ENCODE measurements around the gene CPAMD8. TPM values are rescaled to one million over a fixed set of nuclear protein-coding genes. Genes with fewer than 3 reads are reported as not detected.

Gene CPAMD8
- total RNA-seq, 1 experiment from 2014 or later, result 0.20 TPM

DNA sequence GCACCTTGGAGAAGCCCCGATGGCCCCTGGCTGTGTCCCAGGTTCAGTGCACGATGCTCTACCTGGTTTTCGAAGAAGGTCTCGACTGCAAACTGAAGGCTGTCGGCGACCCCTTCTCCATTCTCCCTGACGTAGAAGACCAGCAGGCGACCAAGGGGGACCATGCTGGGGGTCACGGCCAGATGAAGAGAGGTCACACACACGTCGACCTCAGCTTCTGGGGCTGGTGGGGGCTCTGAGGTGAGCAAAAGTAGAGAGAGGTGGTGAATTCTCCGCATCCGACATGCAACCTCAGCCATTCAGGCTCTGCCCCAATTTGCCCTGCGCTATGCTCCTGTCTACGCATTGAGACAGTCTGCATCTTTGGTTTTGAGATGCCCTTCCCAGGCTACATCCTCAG, 49.3 kb downstream of the CPAMD8 start:
- Histone ChIP-seq H3K27me3 (ENCODE audit: insufficient read depth, low read length) (peaks cover 10% of the 10 kb centered on the region), H4K20me1 (ENCODE audit: insufficient read depth) (no peaks in the 10 kb centered on the region), H3K36me3 (ENCODE audit: control insufficient read depth in 1 of 2, insufficient read depth in 2 of 2, low read length in 2 of 2) (no peaks in the 10 kb centered on the region), H3K9me2 (ENCODE audit: insufficient read depth) (no peaks in the 10 kb centered on the region), H3K9me3 (ENCODE audit: control insufficient read depth in 1 of 2, insufficient read depth in 1 of 2, low read depth in 1 of 2, low read length in 2 of 2) (no peaks in the 10 kb centered on the region), H3K9ac (ENCODE audit: low read length) (no peak overlapping the region), H3K27ac (ENCODE audit: low read depth, low read length) (no peak overlapping the region), H3K4me2 (ENCODE audit: low read length) (no peak overlapping the region), H2AFZ (ENCODE audit: low read depth, low read length, poor library complexity, severe bottlenecking) (no peak overlapping the region), H3K4me1 (ENCODE audit: control insufficient read depth in 1 of 2, insufficient read depth in 2 of 2, low read length in 2 of 2) (no peaks in the 10 kb centered on the region), H3K4me3 (replicated peaks in 1 of 2; ENCODE audit: low read depth in 1 of 2, low read length in 2 of 2) (no peak overlapping the region), H3K79me2 (ENCODE audit: insufficient read depth, low read length) (no peaks in the 10 kb centered on the region)
- DNase-seq (ENCODE audit: low read depth, low spot score) (no peak), ATAC-seq (no peak)
- BruUV-seq (replicated peaks), result no TSS peak
- intact Hi-C loops (cut with micrococcal nuclease), result no loop called here
- ChIA-PET CTCF (no interaction called here), RAD21 (ENCODE audit: low non-redundant PET in 1 of 2, low total read pairs in 2 of 2, uncharacterized antibody in 2 of 2, unreplicated experiment in 2 of 2) (no interaction called here), POLR2A (no interaction called here)
- TF ChIP-seq JUND (IDR thresholded peaks at IDR 0.05), result no peak
- no peak for TF ChIP-seq EZH2phosphoT487 (IDR thresholded peaks at IDR 0.05; ENCODE audit: borderline replicate concordance)
- TF ChIP-seq, protein P1, sequence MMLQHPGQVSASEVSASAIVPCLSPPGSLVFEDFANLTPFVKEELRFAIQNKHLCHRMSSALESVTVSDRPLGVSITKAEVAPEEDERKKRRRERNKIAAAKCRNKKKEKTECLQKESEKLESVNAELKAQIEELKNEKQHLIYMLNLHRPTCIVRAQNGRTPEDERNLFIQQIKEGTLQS (IDR thresholded peaks at IDR 0.05), result no peak

- no peaks in the 10 kb centered on the region for H3K9me2 ChIP-seq (ENCODE audit: insufficient read depth)
- no TSS peak for BruUV-seq (replicated peaks)
- POLR2A ChIA-PET, result no interaction called here
- RAD21 ChIA-PET (ENCODE audit: low non-redundant PET in 1 of 2, low total read pairs in 2 of 2, uncharacterized antibody in 2 of 2, unreplicated experiment in 2 of 2), result no interaction called here
- no peak overlapping the region for H3K4me2 ChIP-seq (ENCODE audit: low read length)
- H3K4me1 ChIP-seq (ENCODE audit: control insufficient read depth in 1 of 2, insufficient read depth in 2 of 2, low read length in 2 of 2), result no peaks in the 10 kb centered on the region
- H4K20me1 ChIP-seq (ENCODE audit: insufficient read depth), result no peaks in the 10 kb centered on the region
- no peaks in the 10 kb centered on the region for H3K36me3 ChIP-seq (ENCODE audit: control insufficient read depth in 1 of 2, insufficient read depth in 2 of 2, low read length in 2 of 2)
- H3K27me3 ChIP-seq (ENCODE audit: insufficient read depth, low read length), result peaks cover 10% of the 10 kb centered on the region
- no peaks in the 10 kb centered on the region for H3K9me3 ChIP-seq (ENCODE audit: control insufficient read depth in 1 of 2, insufficient read depth in 1 of 2, low read depth in 1 of 2, low read length in 2 of 2)
- DNase-seq (ENCODE audit: low read depth, low spot score) (no peak), ATAC-seq (no peak)
- H3K79me2 ChIP-seq (ENCODE audit: insufficient read depth, low read length), result no peaks in the 10 kb centered on the region
- CTCF ChIA-PET, result no interaction called here
- intact Hi-C loops (cut with micrococcal nuclease), result no loop called here
- H2AFZ ChIP-seq (ENCODE audit: low read depth, low read length, poor library complexity, severe bottlenecking), result no peak overlapping the region
- no peak overlapping the region for H3K27ac ChIP-seq (ENCODE audit: low read depth, low read length)
- H3K4me3 ChIP-seq (replicated peaks in 1 of 2; ENCODE audit: low read depth in 1 of 2, low read length in 2 of 2), result no peak overlapping the region
- TF ChIP-seq POLR2AphosphoS5 (IDR thresholded peaks at IDR 0.05; ENCODE audit: low read depth, low read length) (no peak), RAD21 (IDR thresholded peaks at IDR 0.05; ENCODE audit: low read depth) (no peak), POLR2A (IDR thresholded peaks at IDR 0.05; ENCODE audit: borderline replicate concordance, extremely low read depth, insufficient read depth, insufficient read length) (no peak), SIN3A (IDR thresholded peaks at IDR 0.05; ENCODE audit: low read depth) (no peak), SP1 (IDR thresholded peaks at IDR 0.05; ENCODE audit: low read depth) (no peak), MAX (IDR thresholded peaks at IDR 0.05) (no peak), FOSL1 (IDR thresholded peaks at IDR 0.05; ENCODE audit: low read depth) (no peak)
- TF ChIP-seq, protein P2, sequence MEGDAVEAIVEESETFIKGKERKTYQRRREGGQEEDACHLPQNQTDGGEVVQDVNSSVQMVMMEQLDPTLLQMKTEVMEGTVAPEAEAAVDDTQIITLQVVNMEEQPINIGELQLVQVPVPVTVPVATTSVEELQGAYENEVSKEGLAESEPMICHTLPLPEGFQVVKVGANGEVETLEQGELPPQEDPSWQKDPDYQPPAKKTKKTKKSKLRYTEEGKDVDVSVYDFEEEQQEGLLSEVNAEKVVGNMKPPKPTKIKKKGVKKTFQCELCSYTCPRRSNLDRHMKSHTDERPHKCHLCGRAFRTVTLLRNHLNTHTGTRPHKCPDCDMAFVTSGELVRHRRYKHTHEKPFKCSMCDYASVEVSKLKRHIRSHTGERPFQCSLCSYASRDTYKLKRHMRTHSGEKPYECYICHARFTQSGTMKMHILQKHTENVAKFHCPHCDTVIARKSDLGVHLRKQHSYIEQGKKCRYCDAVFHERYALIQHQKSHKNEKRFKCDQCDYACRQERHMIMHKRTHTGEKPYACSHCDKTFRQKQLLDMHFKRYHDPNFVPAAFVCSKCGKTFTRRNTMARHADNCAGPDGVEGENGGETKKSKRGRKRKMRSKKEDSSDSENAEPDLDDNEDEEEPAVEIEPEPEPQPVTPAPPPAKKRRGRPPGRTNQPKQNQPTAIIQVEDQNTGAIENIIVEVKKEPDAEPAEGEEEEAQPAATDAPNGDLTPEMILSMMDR (IDR thresholded peaks at IDR 0.05 in 2 of 3, conservative IDR thresholded peaks at IDR 0.05 in 1 of 3; ENCODE audit: borderline replicate concordance in 1 of 3, insufficient read depth in 1 of 3, low read depth in 2 of 3, low read length in 2 of 3), result no peak
- no peak overlapping the region for H3K9ac ChIP-seq (ENCODE audit: low read length)
These were observed 50.2 kb downstream of the CPAMD8 start for GRCh38 chr19:16976446-16976845.
